ENCODE measurements around the gene SF3B3. TPM values are rescaled to one million over a fixed set of nuclear protein-coding genes. Genes with fewer than 3 reads are reported as not detected.

The SF3B3 gene
- total RNA-seq, 1 experiment from 2014 or later: 403 TPM

DNA sequence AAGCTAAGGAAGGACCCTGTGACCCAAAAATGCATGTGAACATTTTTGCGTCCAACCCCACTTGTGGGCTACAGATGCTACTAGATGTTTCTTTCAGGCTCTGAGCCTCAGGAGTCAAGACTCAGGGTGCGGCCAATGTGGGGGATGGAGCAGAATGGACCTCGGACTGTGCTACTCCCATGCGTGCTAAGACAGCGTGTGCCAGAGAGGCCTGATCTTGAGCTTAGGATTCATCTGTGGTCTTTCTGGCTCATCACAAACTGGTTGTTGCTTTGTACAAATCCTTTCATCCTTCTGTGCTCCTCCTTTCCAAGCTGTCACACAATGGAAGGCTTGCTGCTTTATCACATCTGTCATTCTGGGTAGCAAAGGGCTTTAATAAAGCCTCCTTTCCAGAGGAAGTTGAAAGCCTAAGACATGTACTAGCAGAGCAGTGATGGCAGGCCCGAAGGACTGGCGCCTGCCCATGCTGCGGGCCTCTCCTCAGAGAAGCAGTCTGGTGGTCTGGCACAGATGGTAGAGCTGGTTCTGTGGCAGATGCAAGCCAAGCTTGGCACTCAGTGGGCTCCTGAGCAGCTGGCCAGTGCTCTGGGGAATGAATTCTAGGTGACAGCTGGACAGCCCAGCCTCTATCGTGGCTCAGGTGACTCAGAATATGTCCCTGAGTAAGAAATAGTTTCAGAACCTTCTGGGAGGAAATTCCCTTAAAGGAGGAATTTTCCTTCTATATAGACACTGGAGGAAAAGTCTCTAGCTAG lies 28.0 kb upstream of the SF3B3 start:
- CTCF ChIA-PET: no interaction called here
- TF ChIP-seq CBX3 (IDR thresholded peaks at IDR 0.05; ENCODE audit: low read depth) (no peak), ZFX (IDR thresholded peaks at IDR 0.05) (no peak), ZNF274 (IDR thresholded peaks at IDR 0.05; ENCODE audit: low read depth, low read length) (no peak), EZH2phosphoT487 (IDR thresholded peaks at IDR 0.05; ENCODE audit: borderline replicate concordance) (no peak)
- TF ChIP-seq, protein P1, sequence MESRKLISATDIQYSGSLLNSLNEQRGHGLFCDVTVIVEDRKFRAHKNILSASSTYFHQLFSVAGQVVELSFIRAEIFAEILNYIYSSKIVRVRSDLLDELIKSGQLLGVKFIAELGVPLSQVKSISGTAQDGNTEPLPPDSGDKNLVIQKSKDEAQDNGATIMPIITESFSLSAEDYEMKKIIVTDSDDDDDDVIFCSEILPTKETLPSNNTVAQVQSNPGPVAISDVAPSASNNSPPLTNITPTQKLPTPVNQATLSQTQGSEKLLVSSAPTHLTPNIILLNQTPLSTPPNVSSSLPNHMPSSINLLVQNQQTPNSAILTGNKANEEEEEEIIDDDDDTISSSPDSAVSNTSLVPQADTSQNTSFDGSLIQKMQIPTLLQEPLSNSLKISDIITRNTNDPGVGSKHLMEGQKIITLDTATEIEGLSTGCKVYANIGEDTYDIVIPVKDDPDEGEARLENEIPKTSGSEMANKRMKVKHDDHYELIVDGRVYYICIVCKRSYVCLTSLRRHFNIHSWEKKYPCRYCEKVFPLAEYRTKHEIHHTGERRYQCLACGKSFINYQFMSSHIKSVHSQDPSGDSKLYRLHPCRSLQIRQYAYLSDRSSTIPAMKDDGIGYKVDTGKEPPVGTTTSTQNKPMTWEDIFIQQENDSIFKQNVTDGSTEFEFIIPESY (IDR thresholded peaks at IDR 0.05; ENCODE audit: extremely low read depth, insufficient replicate concordance, low read length): no peak
- TF ChIP-seq, protein P2, sequence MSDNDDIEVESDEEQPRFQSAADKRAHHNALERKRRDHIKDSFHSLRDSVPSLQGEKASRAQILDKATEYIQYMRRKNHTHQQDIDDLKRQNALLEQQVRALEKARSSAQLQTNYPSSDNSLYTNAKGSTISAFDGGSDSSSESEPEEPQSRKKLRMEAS (IDR thresholded peaks at IDR 0.05): no peak
- no TSS peak for BruUV-seq (replicated peaks)
- H3K4me2 ChIP-seq (ENCODE audit: low read length): no peak overlapping the region
- H3K4me1 ChIP-seq (ENCODE audit: control insufficient read depth in 1 of 2, insufficient read depth in 2 of 2, low read length in 2 of 2): no peaks in the 10 kb centered on the region
- H3K36me3 ChIP-seq (ENCODE audit: control insufficient read depth in 1 of 2, insufficient read depth in 2 of 2, low read length in 2 of 2): peaks cover 18 to 24% of the 10 kb centered on the region in 2 experiments; a peak in 3 of 4 replicates
- POLR2A ChIA-PET: no interaction called here
- intact Hi-C loops (cut with micrococcal nuclease): no loop called here
- H3K79me2 ChIP-seq (ENCODE audit: insufficient read depth, low read length): no peaks in the 10 kb centered on the region
- no peaks in the 10 kb centered on the region for H3K27me3 ChIP-seq (ENCODE audit: insufficient read depth, low read length)
- no peak overlapping the region for H3K9ac ChIP-seq (ENCODE audit: low read length)
- RAD21 ChIA-PET (ENCODE audit: low non-redundant PET in 1 of 2, low total read pairs in 2 of 2, uncharacterized antibody in 2 of 2, unreplicated experiment in 2 of 2): no interaction called here
- DNase-seq (ENCODE audit: low read depth, low spot score): no peak
- H3K9me2 ChIP-seq (ENCODE audit: insufficient read depth): no peaks in the 10 kb centered on the region
- H2AFZ ChIP-seq (ENCODE audit: low read depth, low read length, poor library complexity, severe bottlenecking): no peak overlapping the region
- H3K9me3 ChIP-seq (ENCODE audit: control insufficient read depth in 1 of 2, insufficient read depth in 1 of 2, low read depth in 1 of 2, low read length in 2 of 2): no peaks in the 10 kb centered on the region
- ATAC-seq: no peak
- H3K27ac ChIP-seq (ENCODE audit: low read depth, low read length): no peak overlapping the region
- H4K20me1 ChIP-seq (ENCODE audit: insufficient read depth): no peaks in the 10 kb centered on the region
- no peak overlapping the region for H3K4me3 ChIP-seq (replicated peaks in 1 of 2; ENCODE audit: low read depth in 1 of 2, low read length in 2 of 2)

DNA sequence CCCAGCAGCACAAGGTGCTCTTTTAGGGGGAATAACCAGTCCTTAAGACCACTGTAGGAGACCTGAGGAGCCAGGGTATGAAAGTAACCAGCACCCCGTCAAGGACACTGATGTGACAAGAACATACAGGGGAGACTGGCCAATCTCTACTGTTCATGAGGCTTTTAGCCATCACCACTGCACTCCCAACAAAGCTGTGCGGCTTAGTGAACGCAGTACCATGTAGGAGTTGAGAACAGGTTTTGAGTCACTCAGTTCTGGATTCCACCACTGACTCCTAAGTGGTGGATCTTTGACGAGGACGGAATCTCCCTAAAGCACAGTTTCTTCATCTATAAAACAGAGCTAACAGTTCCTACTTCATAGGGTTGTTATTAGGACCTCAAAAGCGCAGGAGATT lies 27.1 kb upstream of the SF3B3 start:
- no peak overlapping the region for H3K4me2 ChIP-seq (ENCODE audit: low read length)
- H3K4me3 ChIP-seq (replicated peaks in 1 of 2; ENCODE audit: low read depth in 1 of 2, low read length in 2 of 2): no peak overlapping the region
- CTCF ChIA-PET: no interaction called here
- no peak overlapping the region for H2AFZ ChIP-seq (ENCODE audit: low read depth, low read length, poor library complexity, severe bottlenecking)
- POLR2A ChIA-PET: no interaction called here
- TF ChIP-seq CEBPB (IDR thresholded peaks at IDR 0.05; ENCODE audit: low read depth): no peak
- TF ChIP-seq SIN3A (IDR thresholded peaks at IDR 0.05; ENCODE audit: low read depth): no peak
- no peak for TF ChIP-seq SP1 (IDR thresholded peaks at IDR 0.05; ENCODE audit: low read depth)
- TF ChIP-seq, protein P3, sequence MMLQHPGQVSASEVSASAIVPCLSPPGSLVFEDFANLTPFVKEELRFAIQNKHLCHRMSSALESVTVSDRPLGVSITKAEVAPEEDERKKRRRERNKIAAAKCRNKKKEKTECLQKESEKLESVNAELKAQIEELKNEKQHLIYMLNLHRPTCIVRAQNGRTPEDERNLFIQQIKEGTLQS (IDR thresholded peaks at IDR 0.05): no peak
- no peak for TF ChIP-seq EZH2 (IDR thresholded peaks at IDR 0.05)
- TF ChIP-seq, protein P4, sequence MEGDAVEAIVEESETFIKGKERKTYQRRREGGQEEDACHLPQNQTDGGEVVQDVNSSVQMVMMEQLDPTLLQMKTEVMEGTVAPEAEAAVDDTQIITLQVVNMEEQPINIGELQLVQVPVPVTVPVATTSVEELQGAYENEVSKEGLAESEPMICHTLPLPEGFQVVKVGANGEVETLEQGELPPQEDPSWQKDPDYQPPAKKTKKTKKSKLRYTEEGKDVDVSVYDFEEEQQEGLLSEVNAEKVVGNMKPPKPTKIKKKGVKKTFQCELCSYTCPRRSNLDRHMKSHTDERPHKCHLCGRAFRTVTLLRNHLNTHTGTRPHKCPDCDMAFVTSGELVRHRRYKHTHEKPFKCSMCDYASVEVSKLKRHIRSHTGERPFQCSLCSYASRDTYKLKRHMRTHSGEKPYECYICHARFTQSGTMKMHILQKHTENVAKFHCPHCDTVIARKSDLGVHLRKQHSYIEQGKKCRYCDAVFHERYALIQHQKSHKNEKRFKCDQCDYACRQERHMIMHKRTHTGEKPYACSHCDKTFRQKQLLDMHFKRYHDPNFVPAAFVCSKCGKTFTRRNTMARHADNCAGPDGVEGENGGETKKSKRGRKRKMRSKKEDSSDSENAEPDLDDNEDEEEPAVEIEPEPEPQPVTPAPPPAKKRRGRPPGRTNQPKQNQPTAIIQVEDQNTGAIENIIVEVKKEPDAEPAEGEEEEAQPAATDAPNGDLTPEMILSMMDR (IDR thresholded peaks at IDR 0.05 in 2 of 3, conservative IDR thresholded peaks at IDR 0.05 in 1 of 3; ENCODE audit: borderline replicate concordance in 1 of 3, insufficient read depth in 1 of 3, low read depth in 2 of 3, low read length in 2 of 3): no peak
- no peak for TF ChIP-seq CBX3 (IDR thresholded peaks at IDR 0.05; ENCODE audit: low read depth)
- no peak for TF ChIP-seq POLR2A (IDR thresholded peaks at IDR 0.05; ENCODE audit: borderline replicate concordance, extremely low read depth, insufficient read depth, insufficient read length)
- TF ChIP-seq ELF1 (IDR thresholded peaks at IDR 0.05; ENCODE audit: borderline replicate concordance, low read depth): no peak
- no peak for TF ChIP-seq ZFX (IDR thresholded peaks at IDR 0.05)
- TF ChIP-seq, protein P2 (IDR thresholded peaks at IDR 0.05): no peak
- no peak for TF ChIP-seq JUND (IDR thresholded peaks at IDR 0.05)
- no peak for TF ChIP-seq RAD21 (IDR thresholded peaks at IDR 0.05; ENCODE audit: low read depth)
- no peaks in the 10 kb centered on the region for H3K4me1 ChIP-seq (ENCODE audit: control insufficient read depth in 1 of 2, insufficient read depth in 2 of 2, low read length in 2 of 2)
- H3K9me2 ChIP-seq (ENCODE audit: insufficient read depth): no peaks in the 10 kb centered on the region
- no peak overlapping the region for H3K9ac ChIP-seq (ENCODE audit: low read length)
- H3K27me3 ChIP-seq (ENCODE audit: insufficient read depth, low read length): no peaks in the 10 kb centered on the region
- no peak overlapping the region for H3K27ac ChIP-seq (ENCODE audit: low read depth, low read length)
- intact Hi-C loops (cut with micrococcal nuclease): no loop called here
- H4K20me1 ChIP-seq (ENCODE audit: insufficient read depth): no peaks in the 10 kb centered on the region
- peaks cover 18 to 24% of the 10 kb centered on the region in 2 experiments; a peak in 3 of 4 replicates for H3K36me3 ChIP-seq (ENCODE audit: control insufficient read depth in 1 of 2, insufficient read depth in 2 of 2, low read length in 2 of 2)
- ATAC-seq (no peak), DNase-seq (ENCODE audit: low read depth, low spot score) (no peak)
- BruUV-seq (replicated peaks): no TSS peak
- no peaks in the 10 kb centered on the region for H3K9me3 ChIP-seq (ENCODE audit: control insufficient read depth in 1 of 2, insufficient read depth in 1 of 2, low read depth in 1 of 2, low read length in 2 of 2)
- RAD21 ChIA-PET (ENCODE audit: low non-redundant PET in 1 of 2, low total read pairs in 2 of 2, uncharacterized antibody in 2 of 2, unreplicated experiment in 2 of 2): no interaction called here
- H3K79me2 ChIP-seq (ENCODE audit: insufficient read depth, low read length): no peaks in the 10 kb centered on the region
